Pancreas (tissue), 10 donors: ENCODE data around the gene ESPN. TPM values are rescaled to one million over a fixed set of nuclear protein-coding genes. Genes with fewer than 3 reads are reported as not detected.

Source experiments
- ATAC-seq, 4 donors: fragments of 200-7000 bp; cut with Tn5 transposase; one replicate each; pipeline versions ENCODE4 v1.8.0 to v1.9.1; 2020; ENCODE audit warnings: mild to moderate bottlenecking in 4 of 4, moderate library complexity in 4 of 4
- DNase-seq, 6 donors: peaks; one replicate each; pipeline ENCODE4 v3.0.0-alpha.2; 2020
- FAIRE-seq: peaks from 2 replicates; lab custom pipeline; 2012; peaks lifted over from hg19 to GRCh38; lab: Jason Lieb, UNC
- H3K27ac ChIP-seq, 4 donors: fragments of 200-600 bp; sonication (generic); 1 replicate in 3 of 4; 2 replicates in 1 of 4; pipeline versions ENCODE4 v1.5.0 to v1.8.0; 2020
- H3K27me3 ChIP-seq, 4 donors: fragments of 200-600 bp; one replicate each; pipeline ENCODE4 v1.8.0; 2021
- H3K36me3 ChIP-seq, 3 donors: fragments of 200-600 bp; sonication (generic) in 1 of 3; one replicate each; pipeline versions ENCODE4 v1.5.0 to v1.8.0; 2020 to 2021
- H3K4me1 ChIP-seq, 3 donors: fragments of 200-600 bp; one replicate each; pipeline ENCODE4 v1.8.0; 2021
- H3K4me3 ChIP-seq, 4 donors: fragments of 200-600 bp; sonication (generic) in 2 of 4; one replicate each; pipeline versions ENCODE4 v1.5.0 to v1.8.0; 2020 to 2021
- H3K9me3 ChIP-seq, 4 donors: fragments of 200-600 bp; one replicate each; pipeline ENCODE4 v1.8.0; 2021
- CTCF ChIP-seq, 4 donors: fragments of 200-600 bp; sonication (generic) in 3 of 4; IDR thresholded peaks; one replicate each; pipeline versions ENCODE4 v1.5.0 to v1.8.0; 2021; ENCODE audit warnings: antibody characterized with exemption in 4 of 4
- WGBS, 2 donors: extraction: QIAGEN DNeasy Blood & Tissue Kit; methylation state at CpG; one replicate each; pipeline ENCODE4 v1.1.7; 2013; 5-methylcytosine and 5-hydroxymethylcytosine counted together
- intact Hi-C, 3 donors: fragments of 100-400 bp; cut with DNase I; formaldehyde crosslinking; loops; one replicate each; pipeline versions ENCODE4 v1.11.1 to v1.14.2; 2022
- polyA plus RNA-seq, 2 donors: library from polyadenylated mRNA; stranded (reverse); fragments of 200-250 nt; gene quantifications; one replicate each; pipeline ENCODE4 v1.2.3, GENCODE V29; 2013
- total RNA-seq, 6 donors: library from RNA; stranded (reverse); fragmentation: NEBNext Ultra II Directional in 4 of 6; extraction: Animal tissue kit (Norgen Biotek cat#: 25700) in 4 of 6; gene quantifications; one replicate each; pipeline versions ENCODE4 v1.2.1 to v1.2.4, GENCODE V29; 2021 to 2023
- donor health status: healthy with polysubstance abuse.
- donor health status: DM: no; HTN: no; CAD: no; lungs with moderate emphysema.
- donor health status: DM: no; HTN: no; CAD: no.
- donor health status: control.
- donor health status: control.
- donor health status: Bipolar disorder and iron deficiency.
- donor health status: DM: yes; HTN: yes; CAD: no.
- donor health status: DM: no; HTN: no; CAD: no.
- donor health status: DM: no; HTN: no; CAD: no.
- donor health status: DM: yes; HTN: yes; CAD: no.

Gene ESPN
- total and polyA plus RNA-seq, 8 donors = 0.28 to 2.5 (median 0.68) TPM

- no peak overlapping the region for H3K4me3 ChIP-seq
- peak in 2 of 4 donors; percentile 15 to 27 for ATAC-seq
- no peak for FAIRE-seq
- no peak overlapping the region for H3K27ac ChIP-seq
- TF ChIP-seq CTCF (IDR thresholded peaks at IDR 0.05) = no peak
- no peak for DNase-seq
- H3K27me3 ChIP-seq = peaks cover 0 to 32% (median 9%) of the 10 kb centered on the region in 4 donors
- H3K4me1 ChIP-seq = peaks cover 0 to 16% (median 11%) of the 10 kb centered on the region in 3 donors
- H3K9me3 ChIP-seq = no peaks in the 10 kb centered on the region
- intact Hi-C loops = no loop called here
- H3K36me3 ChIP-seq = no peaks in the 10 kb centered on the region
- 36 to 43% methylated on average over 17 of the region's 17 CpGs for WGBS, 2 donors
Measured at GRCh38 chr1:6414881-6415626, 9.5 kb upstream of the ESPN start.

GRCh38 chr1:6416295-6416656, 8.3 kb upstream of the ESPN start:
- DNase-seq (no peak), ATAC-seq (no peak), FAIRE-seq (no peak)
- no peaks in the 10 kb centered on the region for H3K36me3 ChIP-seq
- intact Hi-C loops = no loop called here
- H3K4me1 ChIP-seq = peaks cover 0 to 17% (median 11%) of the 10 kb centered on the region in 3 donors
- TF ChIP-seq CTCF (IDR thresholded peaks at IDR 0.05) = no peak
- no peak overlapping the region for H3K27ac ChIP-seq
- peaks cover 0 to 36% (median 9%) of the 10 kb centered on the region in 4 donors for H3K27me3 ChIP-seq
- no peak overlapping the region for H3K4me3 ChIP-seq
- 79 to 84% methylated on average over 8 of the region's 8 CpGs for WGBS, 2 donors
- no peaks in the 10 kb centered on the region for H3K9me3 ChIP-seq

DNA sequence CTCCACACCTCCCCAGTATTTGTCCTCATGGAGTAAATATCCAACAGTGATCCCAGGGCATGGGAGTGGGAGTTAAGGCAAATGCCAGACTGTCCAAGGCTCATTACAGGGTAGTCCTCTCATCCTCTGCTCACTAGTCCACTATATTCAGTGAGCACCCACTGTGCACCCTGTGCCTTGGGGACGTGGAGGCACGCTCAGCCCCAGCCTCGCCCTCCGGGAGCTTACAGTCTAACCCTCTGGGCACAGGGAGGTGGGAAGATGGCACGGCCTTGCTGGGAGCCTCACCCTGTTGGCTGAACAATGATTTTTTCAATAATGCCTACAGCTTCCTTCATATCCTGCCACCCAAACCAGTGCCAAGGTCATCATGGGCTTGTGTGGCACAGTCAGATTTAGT, 7.7 kb upstream of the ESPN start:
- 72 to 78% methylated on average over 5 of the region's 5 CpGs for WGBS, 2 donors

DNA sequence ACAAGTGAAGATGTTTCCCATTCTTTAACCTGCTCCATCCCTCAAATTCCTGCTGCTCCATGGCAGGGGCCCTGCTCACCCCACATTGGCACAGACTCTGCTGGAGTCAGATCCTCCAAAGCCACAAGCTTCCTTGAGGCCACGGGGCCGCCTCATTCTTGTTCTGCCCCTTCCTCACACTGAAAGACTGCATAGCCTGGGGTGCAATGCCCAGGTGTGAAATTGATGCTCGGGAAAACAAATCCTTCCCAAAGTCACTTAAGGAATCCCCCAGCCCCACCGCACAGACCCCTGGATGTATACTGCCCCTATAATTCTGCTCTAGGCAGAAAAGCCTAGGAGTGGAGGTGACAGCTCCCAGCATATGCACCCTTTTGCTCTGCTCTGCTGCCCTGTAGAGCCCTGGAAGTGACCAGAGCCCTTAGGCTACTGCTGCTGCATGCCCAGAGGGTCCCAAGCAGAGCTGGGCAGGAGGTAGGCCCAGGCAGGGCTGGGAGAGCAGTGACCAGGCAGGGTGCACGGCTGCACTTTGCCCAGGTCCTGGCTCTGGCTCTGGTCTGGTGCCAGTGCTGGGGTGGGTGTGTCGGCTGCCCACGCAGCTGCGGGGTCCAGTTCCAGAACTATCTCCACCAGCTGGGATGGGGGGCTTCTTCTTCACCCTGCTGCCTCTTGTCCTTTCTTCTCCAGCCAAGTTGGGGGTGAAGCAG, 6.5 kb upstream of the ESPN start:
- ATAC-seq (no peak), DNase-seq (peak in 1 of 6 donors; percentile 69), FAIRE-seq (no peak)
- H3K36me3 ChIP-seq = no peaks in the 10 kb centered on the region
- H3K9me3 ChIP-seq = no peaks in the 10 kb centered on the region
- no peak for TF ChIP-seq CTCF (IDR thresholded peaks at IDR 0.05)
- H3K4me3 ChIP-seq = no peak overlapping the region
- 50 to 54% methylated on average over 8 of the region's 8 CpGs for WGBS, 2 donors
- peaks cover 0 to 36% (median 9%) of the 10 kb centered on the region in 4 donors for H3K27me3 ChIP-seq
- H3K4me1 ChIP-seq = peaks cover 0 to 17% (median 11%) of the 10 kb centered on the region in 3 donors
- intact Hi-C loops = no loop called here
- no peak overlapping the region for H3K27ac ChIP-seq

More for the DNA sequence above, 7.7 kb upstream of the ESPN start:
- intact Hi-C loops = no loop called here
- DNase-seq (no peak), ATAC-seq (no peak), FAIRE-seq (no peak)
- Histone ChIP-seq H3K9me3 (no peaks in the 10 kb centered on the region), H3K27ac (no peak overlapping the region), H3K4me3 (no peak overlapping the region), H3K4me1 (peaks cover 0 to 17% (median 11%) of the 10 kb centered on the region in 3 donors), H3K27me3 (peaks cover 0 to 36% (median 9%) of the 10 kb centered on the region in 4 donors), H3K36me3 (no peaks in the 10 kb centered on the region)
- no peak for TF ChIP-seq CTCF (IDR thresholded peaks at IDR 0.05)
